Neutrophil (primary cell): ENCODE measurements around the gene FYN.

Source experiments
- H3K27ac ChIP-seq: fragments of 200-600 bp; sonication (generic); 2 replicates; pipeline ENCODE4 v1.5.1; 2016; ENCODE audit warnings: mild to moderate bottlenecking, moderate library complexity
- H3K27me3 ChIP-seq: fragments of 200-600 bp; sonication (generic); 2 replicates; pipeline ENCODE4 v1.6.0; 2016; ENCODE audit warnings: mild to moderate bottlenecking
- H3K36me3 ChIP-seq: fragments of 200-600 bp; sonication (generic); 2 replicates; pipeline ENCODE4 v1.5.1; 2017
- H3K4me1 ChIP-seq, 2 experiments: fragments of 200-600 bp in 1 of 2; sonication (generic) in 1 of 2; 1 replicate in 1 of 2; 2 replicates in 1 of 2; pipeline versions ENCODE4 v1.5.1 to v1.6.1; 2013 to 2016; ENCODE audit warnings: low read depth in 1 of 2, low read length in 1 of 2, mild to moderate bottlenecking in 1 of 2, moderate library complexity in 1 of 2; ENCODE audit not compliant: control insufficient read depth in 1 of 2, insufficient read depth in 1 of 2
- H3K4me3 ChIP-seq, 2 experiments: fragments of 200-600 bp in 1 of 2; sonication (generic) in 1 of 2; 1 replicate in 1 of 2; 2 replicates in 1 of 2; pipeline ENCODE4 v1.5.1; 2013 to 2016; ENCODE audit warnings: low read depth in 1 of 2, low read length in 1 of 2, mild to moderate bottlenecking in 1 of 2, moderate library complexity in 1 of 2
- H3K9me3 ChIP-seq: fragments of 200-600 bp; sonication (generic); 2 replicates; pipeline ENCODE4 v1.5.1; 2016
- CTCF ChIP-seq: fragments of 200-600 bp; sonication (generic); IDR thresholded peaks from 2 replicates; pipeline ENCODE4 v1.5.1; 2016; ENCODE audit warnings: antibody characterized with exemption

Gene FYN

GRCh38 chr6:111699123-111699522 is 174.1 kb downstream of the FYN start:
- Histone ChIP-seq H3K27ac (no peak overlapping the region), H3K4me1 (no peaks in the 10 kb centered on the region), H3K9me3 (no peaks in the 10 kb centered on the region), H3K27me3 (no peaks in the 10 kb centered on the region), H3K36me3 (no peaks in the 10 kb centered on the region), H3K4me3 (no peak overlapping the region)
- no peak for TF ChIP-seq CTCF

- Histone ChIP-seq H3K27me3 (no peaks in the 10 kb centered on the region), H3K4me1 (no peaks in the 10 kb centered on the region), H3K4me3 (no peak overlapping the region), H3K27ac (no peak overlapping the region), H3K36me3 (no peaks in the 10 kb centered on the region), H3K9me3 (no peaks in the 10 kb centered on the region)
- TF ChIP-seq CTCF: no peak
Measured at GRCh38 chr6:111696814-111697213, 176.4 kb downstream of the FYN start.

- no peaks in the 10 kb centered on the region for H3K4me1 ChIP-seq
- no peaks in the 10 kb centered on the region for H3K36me3 ChIP-seq
- no peaks in the 10 kb centered on the region for H3K27me3 ChIP-seq
- no peaks in the 10 kb centered on the region for H3K9me3 ChIP-seq
- H3K4me3 ChIP-seq: no peak overlapping the region
- no peak overlapping the region for H3K27ac ChIP-seq
- no peak for TF ChIP-seq CTCF
Measured at GRCh38 chr6:111692327-111693164, 180.7 kb downstream of the FYN start.

GRCh38 chr6:111691345-111692225 is 181.7 kb downstream of the FYN start:
- no peaks in the 10 kb centered on the region for H3K9me3 ChIP-seq
- H3K27me3 ChIP-seq: no peaks in the 10 kb centered on the region
- H3K4me3 ChIP-seq: no peak overlapping the region
- TF ChIP-seq CTCF: no peak
- no peaks in the 10 kb centered on the region for H3K36me3 ChIP-seq
- H3K27ac ChIP-seq: no peak overlapping the region
- no peaks in the 10 kb centered on the region for H3K4me1 ChIP-seq

- Histone ChIP-seq H3K4me1 (no peaks in the 10 kb centered on the region), H3K36me3 (no peaks in the 10 kb centered on the region), H3K27me3 (no peaks in the 10 kb centered on the region), H3K27ac (no peak overlapping the region), H3K9me3 (no peaks in the 10 kb centered on the region), H3K4me3 (no peak overlapping the region)
- TF ChIP-seq CTCF: no peak
Measured at GRCh38 chr6:111689946-111690345, 183.3 kb downstream of the FYN start.
